ENCODE data around the gene CXCL10. TPM values are rescaled to one million over a fixed set of nuclear protein-coding genes. Genes with fewer than 3 reads are reported as not detected.

CXCL10 gene
- total RNA-seq, 1 donor from 2014 or later: not detected

GRCh38 chr4:76016393-76016792 is 6.9 kb downstream of the CXCL10 start:
- TF ChIP-seq, protein P1, sequence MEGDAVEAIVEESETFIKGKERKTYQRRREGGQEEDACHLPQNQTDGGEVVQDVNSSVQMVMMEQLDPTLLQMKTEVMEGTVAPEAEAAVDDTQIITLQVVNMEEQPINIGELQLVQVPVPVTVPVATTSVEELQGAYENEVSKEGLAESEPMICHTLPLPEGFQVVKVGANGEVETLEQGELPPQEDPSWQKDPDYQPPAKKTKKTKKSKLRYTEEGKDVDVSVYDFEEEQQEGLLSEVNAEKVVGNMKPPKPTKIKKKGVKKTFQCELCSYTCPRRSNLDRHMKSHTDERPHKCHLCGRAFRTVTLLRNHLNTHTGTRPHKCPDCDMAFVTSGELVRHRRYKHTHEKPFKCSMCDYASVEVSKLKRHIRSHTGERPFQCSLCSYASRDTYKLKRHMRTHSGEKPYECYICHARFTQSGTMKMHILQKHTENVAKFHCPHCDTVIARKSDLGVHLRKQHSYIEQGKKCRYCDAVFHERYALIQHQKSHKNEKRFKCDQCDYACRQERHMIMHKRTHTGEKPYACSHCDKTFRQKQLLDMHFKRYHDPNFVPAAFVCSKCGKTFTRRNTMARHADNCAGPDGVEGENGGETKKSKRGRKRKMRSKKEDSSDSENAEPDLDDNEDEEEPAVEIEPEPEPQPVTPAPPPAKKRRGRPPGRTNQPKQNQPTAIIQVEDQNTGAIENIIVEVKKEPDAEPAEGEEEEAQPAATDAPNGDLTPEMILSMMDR (IDR thresholded peaks at IDR 0.05; ENCODE audit: partially characterized antibody, unreplicated experiment): no peak
- H3K9me3 Mint-ChIP-seq (ENCODE audit: unreplicated experiment): no peaks in the 10 kb centered on the region
- no peak overlapping the region for H3K27ac Mint-ChIP-seq (ENCODE audit: unreplicated experiment)
- no peak for DNase-seq
- H3K27me3 Mint-ChIP-seq (ENCODE audit: unreplicated experiment): no peaks in the 10 kb centered on the region
- H3K4me1 Mint-ChIP-seq (ENCODE audit: low read depth, unreplicated experiment): no peaks in the 10 kb centered on the region
- H3K36me3 Mint-ChIP-seq (ENCODE audit: unreplicated experiment): no peaks in the 10 kb centered on the region
- no peak overlapping the region for H3K4me3 Mint-ChIP-seq (ENCODE audit: unreplicated experiment)

DNA sequence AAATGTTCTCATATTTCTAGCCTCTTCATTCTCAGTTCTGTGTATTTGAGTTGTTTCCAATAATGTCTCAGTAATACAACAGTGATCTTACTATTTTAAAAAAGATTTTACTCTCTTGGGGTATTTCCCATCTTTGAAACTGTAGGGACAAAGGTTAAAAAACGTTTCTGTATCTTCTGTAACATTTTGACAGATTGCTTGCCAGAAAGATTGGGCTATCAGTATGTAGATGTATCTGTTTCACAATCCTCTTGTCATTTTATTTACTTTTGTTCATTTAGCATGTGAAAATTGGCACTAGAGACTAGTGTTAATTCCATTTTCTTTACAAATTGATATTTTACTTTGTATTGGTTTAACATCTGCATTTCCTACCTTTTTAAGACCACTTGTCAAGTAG is 9.8 kb downstream of the CXCL10 start:
- H3K9me3 Mint-ChIP-seq (ENCODE audit: unreplicated experiment): no peaks in the 10 kb centered on the region
- H3K4me3 Mint-ChIP-seq (ENCODE audit: unreplicated experiment): no peak overlapping the region
- no peak overlapping the region for H3K27ac Mint-ChIP-seq (ENCODE audit: unreplicated experiment)
- no peak for DNase-seq
- TF ChIP-seq, protein P1 (IDR thresholded peaks at IDR 0.05; ENCODE audit: partially characterized antibody, unreplicated experiment): no peak
- H3K27me3 Mint-ChIP-seq (ENCODE audit: unreplicated experiment): peaks cover 3% of the 10 kb centered on the region
- H3K4me1 Mint-ChIP-seq (ENCODE audit: low read depth, unreplicated experiment): no peaks in the 10 kb centered on the region
- H3K36me3 Mint-ChIP-seq (ENCODE audit: unreplicated experiment): no peaks in the 10 kb centered on the region

- Mint-ChIP-seq H3K9me3 (ENCODE audit: unreplicated experiment) (no peaks in the 10 kb centered on the region), H3K4me3 (ENCODE audit: unreplicated experiment) (no peak overlapping the region), H3K4me1 (ENCODE audit: low read depth, unreplicated experiment) (no peaks in the 10 kb centered on the region), H3K36me3 (ENCODE audit: unreplicated experiment) (no peaks in the 10 kb centered on the region), H3K27ac (ENCODE audit: unreplicated experiment) (no peak overlapping the region), H3K27me3 (ENCODE audit: unreplicated experiment) (peaks cover 3% of the 10 kb centered on the region)
- TF ChIP-seq, protein P1 (IDR thresholded peaks at IDR 0.05; ENCODE audit: partially characterized antibody, unreplicated experiment): no peak
- no peak for DNase-seq
Observed at GRCh38 chr4:76012388-76012801, 10.9 kb downstream of the CXCL10 start.

- no peaks in the 10 kb centered on the region for H3K9me3 Mint-ChIP-seq (ENCODE audit: unreplicated experiment)
- peaks cover 3% of the 10 kb centered on the region for H3K27me3 Mint-ChIP-seq (ENCODE audit: unreplicated experiment)
- H3K4me1 Mint-ChIP-seq (ENCODE audit: low read depth, unreplicated experiment): no peaks in the 10 kb centered on the region
- H3K36me3 Mint-ChIP-seq (ENCODE audit: unreplicated experiment): no peaks in the 10 kb centered on the region
- no peak for DNase-seq
- H3K27ac Mint-ChIP-seq (ENCODE audit: unreplicated experiment): no peak overlapping the region
- H3K4me3 Mint-ChIP-seq (ENCODE audit: unreplicated experiment): no peak overlapping the region
- TF ChIP-seq, protein P1 (IDR thresholded peaks at IDR 0.05; ENCODE audit: partially characterized antibody, unreplicated experiment): no peak
Observed at GRCh38 chr4:76011700-76012387, 11.5 kb downstream of the CXCL10 start.

DNA sequence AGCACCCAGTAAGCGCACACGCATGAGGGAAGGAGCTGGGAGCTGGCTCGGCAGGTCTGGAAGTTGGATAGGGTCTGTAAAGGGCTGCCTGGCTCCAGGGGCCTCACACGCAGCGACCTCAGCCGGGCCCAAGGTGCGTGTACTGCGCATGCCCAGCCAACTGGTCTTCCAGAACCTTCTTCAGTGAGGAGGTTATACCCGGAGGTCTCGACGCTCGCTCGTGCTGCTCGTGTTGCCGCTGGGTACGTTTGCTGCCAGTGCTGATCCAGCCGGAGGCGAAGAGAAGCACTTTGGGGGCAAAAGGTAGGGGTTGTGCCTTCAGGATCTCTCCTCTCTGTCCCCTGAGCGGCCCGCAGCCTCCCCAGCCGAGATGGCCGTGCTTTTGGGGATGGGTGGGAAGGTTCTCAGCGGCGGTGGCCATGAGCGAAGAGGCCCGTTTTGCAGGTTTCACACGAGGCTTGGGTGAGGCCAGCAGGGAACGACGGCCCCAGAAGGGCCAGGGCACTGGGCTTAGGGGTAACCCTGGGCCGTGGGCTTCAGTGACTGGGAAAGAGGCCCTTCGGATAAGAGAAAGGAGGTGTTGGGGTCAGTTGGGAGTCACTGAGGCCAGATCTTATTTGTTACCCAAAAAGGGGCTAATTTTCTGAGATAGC is 12.2 kb downstream of the CXCL10 start:
- H3K36me3 Mint-ChIP-seq (ENCODE audit: unreplicated experiment): no peaks in the 10 kb centered on the region
- peaks cover 3% of the 10 kb centered on the region for H3K27me3 Mint-ChIP-seq (ENCODE audit: unreplicated experiment)
- DNase-seq: no peak
- TF ChIP-seq, protein P1 (IDR thresholded peaks at IDR 0.05; ENCODE audit: partially characterized antibody, unreplicated experiment): no peak
- H3K4me3 Mint-ChIP-seq (ENCODE audit: unreplicated experiment): no peak overlapping the region
- H3K9me3 Mint-ChIP-seq (ENCODE audit: unreplicated experiment): no peaks in the 10 kb centered on the region
- no peak overlapping the region for H3K27ac Mint-ChIP-seq (ENCODE audit: unreplicated experiment)
- no peaks in the 10 kb centered on the region for H3K4me1 Mint-ChIP-seq (ENCODE audit: low read depth, unreplicated experiment)

Measured in glutamatergic neuron (in vitro differentiated cells).